Testis (tissue), 2 donors: ENCODE results near the gene TMED10.

Source experiments
- POLR2A ChIP-seq: fragments of 450-650 bp; IDR thresholded peaks from one replicate; pipeline ENCODE4 v1.6.1; 2017; ENCODE audit warnings: antibody characterized with exemption, mild to moderate bottlenecking, moderate library complexity
- TF ChIP-seq, protein P1 (sequence below), 3 experiments: fragments of 450-650 bp in 2 of 3; fragments of 200-600 bp in 1 of 3; sonication (generic) in 1 of 3; IDR thresholded peaks; one replicate each; pipeline ENCODE4 v1.5.1; 2016 to 2019; ENCODE audit warnings: antibody characterized with exemption in 3 of 3, mild to moderate bottlenecking in 2 of 3, moderate library complexity in 1 of 3

GRCh38 chr14:75221797-75222196 is 45.4 kb upstream of the TMED10 start:
- TF ChIP-seq POLR2A: no peak
- TF ChIP-seq, protein P1, sequence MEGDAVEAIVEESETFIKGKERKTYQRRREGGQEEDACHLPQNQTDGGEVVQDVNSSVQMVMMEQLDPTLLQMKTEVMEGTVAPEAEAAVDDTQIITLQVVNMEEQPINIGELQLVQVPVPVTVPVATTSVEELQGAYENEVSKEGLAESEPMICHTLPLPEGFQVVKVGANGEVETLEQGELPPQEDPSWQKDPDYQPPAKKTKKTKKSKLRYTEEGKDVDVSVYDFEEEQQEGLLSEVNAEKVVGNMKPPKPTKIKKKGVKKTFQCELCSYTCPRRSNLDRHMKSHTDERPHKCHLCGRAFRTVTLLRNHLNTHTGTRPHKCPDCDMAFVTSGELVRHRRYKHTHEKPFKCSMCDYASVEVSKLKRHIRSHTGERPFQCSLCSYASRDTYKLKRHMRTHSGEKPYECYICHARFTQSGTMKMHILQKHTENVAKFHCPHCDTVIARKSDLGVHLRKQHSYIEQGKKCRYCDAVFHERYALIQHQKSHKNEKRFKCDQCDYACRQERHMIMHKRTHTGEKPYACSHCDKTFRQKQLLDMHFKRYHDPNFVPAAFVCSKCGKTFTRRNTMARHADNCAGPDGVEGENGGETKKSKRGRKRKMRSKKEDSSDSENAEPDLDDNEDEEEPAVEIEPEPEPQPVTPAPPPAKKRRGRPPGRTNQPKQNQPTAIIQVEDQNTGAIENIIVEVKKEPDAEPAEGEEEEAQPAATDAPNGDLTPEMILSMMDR (IDR thresholded peaks at IDR 0.05): no peak
